Measurements from ENCODE around the gene BICDL2.

- TF ChIP-seq POLR2AphosphoS5 (IDR thresholded peaks at IDR 0.05) (no peak), EP300 (IDR thresholded peaks at IDR 0.05) (no peak), POLR2A (IDR thresholded peaks at IDR 0.05) (no peak)
These were observed 595 bp downstream of the BICDL2 start for GRCh38 chr16:3035972-3036725.

Measured in gastroesophageal sphincter (tissue), 2 donors.